Stimulated activated CD8-positive, alpha-beta memory T cell treated with anti-CD3 and anti-CD28 coated beads, Interleukin-2, amount 100 ng/mL, for 48 hours (primary cell): ENCODE data around the gene NUDT12.

Source experiments
- DNase-seq, 2 donors: peaks; one replicate each; pipeline ENCODE4 v3.0.0-alpha.2; 2020; ENCODE audit warnings: low read depth in 2 of 2

Gene NUDT12

DNA sequence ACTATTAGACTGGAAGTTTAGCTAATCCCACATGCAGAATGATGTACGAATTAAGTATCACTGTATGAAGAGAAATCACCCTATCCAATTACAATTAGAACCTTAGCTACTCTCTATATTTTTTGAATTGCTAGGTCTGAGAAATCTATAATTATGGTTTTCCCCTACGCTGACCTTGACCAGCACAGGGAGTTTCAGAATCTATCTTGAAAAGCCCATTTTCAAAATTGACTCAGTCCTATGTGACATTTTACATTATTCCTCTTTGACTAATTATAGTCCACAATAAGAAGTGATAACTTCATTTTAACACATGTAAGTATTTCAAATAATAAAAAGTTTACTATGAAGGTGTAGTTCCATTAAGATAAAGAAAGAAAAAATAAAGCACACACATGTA, 21.5 kb downstream of the NUDT12 start:
- DNase-seq, result no peak

DNA sequence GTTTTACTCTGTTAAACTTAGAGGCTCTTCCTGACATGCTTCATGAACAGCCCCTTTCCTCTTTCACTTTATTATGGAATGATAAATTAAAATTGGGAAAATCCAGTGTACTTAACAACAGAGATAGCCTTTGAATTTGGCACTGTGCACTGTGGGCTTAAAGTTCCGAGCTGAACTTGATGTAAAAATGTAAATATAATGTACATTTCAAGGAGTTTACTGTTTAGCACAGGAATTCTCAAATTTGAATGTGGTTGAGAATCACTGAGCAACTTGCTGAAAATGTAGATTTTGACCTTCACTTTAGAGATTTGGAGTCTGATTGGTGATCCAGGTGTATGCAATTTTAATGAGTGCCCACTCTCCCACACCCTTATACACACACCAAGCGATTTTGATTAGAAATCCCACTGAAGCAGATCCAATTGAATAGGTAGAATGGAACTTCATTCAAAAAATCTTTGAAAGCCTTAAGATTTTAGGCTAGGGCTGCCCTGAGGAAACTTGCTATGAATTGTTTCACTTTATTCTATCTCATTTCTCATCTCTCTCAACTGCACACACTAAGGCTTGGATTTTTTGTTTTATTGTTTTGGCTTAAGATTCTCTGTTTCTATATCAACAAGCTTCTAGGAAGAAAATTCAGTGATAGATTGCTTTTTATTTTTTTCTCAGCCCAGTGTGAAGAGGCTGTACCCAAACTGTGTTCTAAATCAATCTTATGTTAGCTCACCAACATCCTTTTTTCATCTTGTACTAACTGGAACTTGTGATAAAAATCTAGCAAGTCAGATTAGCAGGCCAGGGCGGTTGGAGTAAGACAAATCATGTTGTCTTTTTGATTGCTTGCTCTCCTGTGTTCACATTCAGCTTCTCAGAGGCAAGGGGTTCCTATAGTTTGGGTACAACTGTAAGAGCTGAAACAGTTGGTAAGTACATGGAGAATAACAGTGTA, 22.9 kb downstream of the NUDT12 start:
- DNase-seq, result no peak

DNA sequence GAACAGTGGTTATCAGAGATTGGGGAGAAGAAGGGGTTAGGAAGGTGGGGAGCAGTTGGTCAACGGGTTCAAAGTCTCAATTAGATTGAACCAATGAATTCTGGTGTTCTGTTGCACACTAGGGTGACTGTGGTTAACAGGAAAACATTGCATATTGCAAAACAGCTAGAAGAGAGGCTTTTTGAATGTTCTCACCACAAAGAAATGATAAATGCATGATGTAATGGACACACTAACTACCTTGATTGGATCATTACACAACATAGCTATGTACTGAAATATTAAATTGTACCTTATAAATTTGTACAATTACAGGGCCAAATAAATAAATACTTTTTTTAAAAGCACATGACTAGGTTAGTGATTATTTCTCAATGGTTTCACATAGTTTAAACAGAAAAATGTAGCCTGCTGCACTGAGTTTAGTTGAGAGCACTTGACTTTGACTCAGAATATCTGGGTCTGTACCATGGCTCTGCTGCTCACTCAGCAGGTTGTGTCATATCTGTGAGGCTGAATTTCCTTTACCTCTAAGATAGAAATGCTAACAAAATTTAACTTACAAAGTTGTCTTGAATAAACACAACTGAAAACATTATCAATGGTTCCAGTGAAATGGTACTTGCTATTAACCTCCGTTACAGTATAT, 30.4 kb downstream of the NUDT12 start:
- DNase-seq, result no peak

DNA sequence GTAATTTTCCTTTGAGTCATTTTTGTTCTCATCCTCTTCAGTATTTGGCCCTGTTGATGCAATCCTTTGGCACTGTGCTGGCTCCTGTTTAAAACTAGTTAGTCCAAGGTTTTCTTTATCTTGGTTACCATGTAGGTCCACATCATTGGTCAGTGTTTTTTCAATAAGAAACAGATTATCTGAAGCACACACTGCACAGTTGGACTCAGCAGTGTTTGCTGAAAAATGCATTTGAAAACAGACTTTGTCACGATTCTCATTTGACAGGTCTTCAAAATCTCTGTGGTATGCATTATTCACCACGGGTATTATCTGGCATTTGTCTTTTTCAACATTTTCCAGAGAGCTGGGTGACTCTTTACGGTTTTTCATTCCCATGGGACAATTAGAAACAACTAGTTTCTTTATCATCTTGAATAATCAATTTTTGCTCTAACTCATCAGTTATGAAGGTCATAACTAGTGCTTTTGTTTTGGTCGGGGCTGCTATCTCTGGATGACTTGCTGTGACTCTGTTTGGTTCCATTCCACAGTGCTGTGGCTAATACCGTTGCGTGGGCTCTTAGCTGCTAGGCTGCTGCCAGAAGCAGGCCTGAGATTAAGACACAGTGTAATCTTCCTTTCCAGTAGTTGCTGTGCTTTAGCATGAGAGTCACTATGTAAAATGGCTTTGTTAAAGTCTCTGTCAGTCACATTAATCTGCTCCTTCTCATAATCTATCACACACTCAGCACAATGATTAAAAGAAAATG, 36.2 kb downstream of the NUDT12 start:
- no peak for DNase-seq

DNA sequence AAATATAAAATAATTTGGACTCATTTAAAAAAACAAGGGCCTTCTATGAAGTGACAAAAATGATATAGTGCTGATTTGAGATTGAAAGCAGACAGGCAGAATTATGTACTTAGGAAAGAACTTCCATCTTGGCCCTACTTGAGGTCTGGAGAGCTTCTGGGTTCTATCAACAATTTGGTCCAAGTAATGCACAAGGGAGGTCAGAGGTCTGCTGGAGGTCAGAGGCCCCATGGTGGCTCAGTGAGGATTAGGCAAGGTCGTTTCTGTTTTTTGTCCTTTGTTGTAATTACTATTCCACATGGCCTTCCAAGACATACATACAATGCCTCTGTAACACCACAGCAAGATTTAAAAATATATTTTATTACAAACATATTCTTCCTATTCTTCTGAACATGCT, 37.2 kb downstream of the NUDT12 start:
- no peak for DNase-seq

DNA sequence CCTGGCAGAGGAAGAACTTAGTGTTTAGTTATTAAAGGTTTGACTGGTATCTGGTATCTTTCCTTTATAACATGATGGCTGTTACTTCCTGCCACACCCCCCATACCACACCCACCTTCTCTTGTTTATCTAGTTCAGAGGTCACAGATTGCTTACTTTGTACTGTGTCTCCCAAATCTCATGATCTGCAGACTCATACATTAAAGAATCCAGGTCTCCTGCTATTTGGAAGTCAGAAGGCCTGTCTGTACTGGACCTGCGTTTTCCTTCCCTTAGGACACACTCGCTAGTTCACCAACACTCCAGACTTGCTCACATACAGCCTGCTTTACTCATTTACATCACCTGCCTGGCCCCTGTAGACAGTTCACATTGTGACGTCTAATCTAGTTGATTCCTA, 39.3 kb downstream of the NUDT12 start:
- no peak for DNase-seq

DNA sequence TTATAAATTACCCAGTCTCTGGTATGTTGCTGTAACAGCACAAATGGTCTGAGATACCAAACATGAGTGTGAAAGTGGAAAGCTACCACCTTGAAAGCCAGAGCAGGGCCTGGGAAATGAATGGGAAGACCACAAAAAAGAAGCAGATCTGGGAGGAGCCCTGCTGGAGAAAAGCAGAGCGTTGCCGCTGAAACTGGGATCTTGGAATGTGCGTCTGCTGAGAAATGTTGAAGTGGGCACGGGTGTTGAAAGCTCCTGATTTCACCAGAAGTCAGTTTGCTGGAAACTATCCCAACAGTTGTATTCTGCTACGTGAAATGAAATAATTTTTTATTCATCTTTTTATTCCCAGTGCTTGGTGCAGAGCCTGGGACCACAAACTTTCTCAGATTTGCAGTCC, 40.0 kb downstream of the NUDT12 start:
- DNase-seq, result no peak

DNA sequence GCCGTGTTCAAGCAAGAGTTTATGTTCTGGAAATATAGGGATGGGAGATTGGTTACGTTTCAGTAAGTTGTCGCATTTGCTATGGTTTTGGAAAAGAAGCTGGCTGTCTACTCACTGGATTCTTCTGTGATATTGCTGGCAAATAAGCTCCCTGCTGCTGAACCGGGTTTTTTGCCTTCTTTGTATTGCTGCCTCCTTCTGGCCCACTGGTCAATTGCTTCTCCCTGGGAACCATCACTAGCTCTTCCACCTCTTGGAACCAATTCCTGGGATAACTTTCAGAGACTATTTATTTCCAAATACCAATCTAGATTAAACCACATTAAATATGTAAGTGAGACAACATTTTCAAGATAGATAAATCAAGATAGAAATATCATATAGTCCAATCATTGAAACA, 43.0 kb downstream of the NUDT12 start:
- no peak for DNase-seq

DNA sequence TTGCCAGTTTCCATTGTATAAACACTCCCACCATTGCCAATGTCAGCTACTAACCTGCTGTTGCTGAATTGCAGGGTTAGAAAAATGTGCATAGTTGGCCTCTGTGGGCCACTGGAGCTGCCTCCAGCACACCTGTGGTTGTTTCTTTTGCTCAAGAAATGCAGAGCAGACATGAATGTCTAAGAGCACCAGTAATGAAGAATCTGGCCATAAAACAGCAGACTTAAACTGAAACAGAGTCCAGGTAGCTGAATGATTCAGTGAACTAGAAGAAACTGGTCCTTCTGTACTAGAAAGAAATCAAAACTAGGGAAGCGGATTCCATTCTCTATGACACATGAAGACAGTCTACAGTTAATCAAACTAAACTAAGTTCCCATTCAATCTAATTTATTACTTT, 48.2 kb downstream of the NUDT12 start:
- DNase-seq, result no peak

DNA sequence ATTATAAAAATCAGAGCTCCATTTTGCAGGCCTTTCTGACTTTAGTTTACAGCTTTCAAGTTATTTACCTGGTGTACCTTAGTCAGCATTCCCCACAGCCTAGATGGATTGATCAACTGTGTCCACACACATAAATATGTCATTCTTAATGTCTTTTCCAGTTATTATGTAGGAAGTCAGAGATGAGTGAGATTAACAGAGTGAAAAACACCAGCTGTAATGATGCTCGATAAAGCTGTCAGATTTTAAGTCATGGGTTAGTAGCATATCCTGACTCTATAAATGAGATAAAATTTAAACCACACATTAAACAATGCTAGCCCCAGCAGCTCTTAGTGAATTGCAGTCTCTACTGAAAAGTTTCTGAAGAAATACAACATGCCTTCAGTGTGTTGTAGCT, 48.9 kb downstream of the NUDT12 start:
- no peak for DNase-seq

DNA sequence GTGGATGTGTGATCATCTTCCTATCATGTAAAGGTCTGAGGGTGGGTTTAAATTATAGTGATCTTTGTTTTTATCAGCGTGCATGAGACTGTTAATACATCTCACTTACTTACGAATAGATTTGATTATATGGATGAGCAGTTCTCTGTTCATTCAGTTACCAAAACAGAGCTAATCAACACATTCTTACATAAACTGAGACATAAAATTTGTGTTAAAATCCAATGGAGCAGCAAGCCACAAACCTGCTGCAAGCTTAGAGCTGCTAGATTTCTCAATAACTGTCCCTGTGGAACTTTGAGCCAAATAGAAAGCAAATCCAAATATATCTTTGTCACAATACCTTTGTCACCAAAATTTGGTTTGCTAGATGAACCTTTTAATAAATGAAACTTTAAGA, 50.1 kb downstream of the NUDT12 start:
- DNase-seq, result no peak

DNA sequence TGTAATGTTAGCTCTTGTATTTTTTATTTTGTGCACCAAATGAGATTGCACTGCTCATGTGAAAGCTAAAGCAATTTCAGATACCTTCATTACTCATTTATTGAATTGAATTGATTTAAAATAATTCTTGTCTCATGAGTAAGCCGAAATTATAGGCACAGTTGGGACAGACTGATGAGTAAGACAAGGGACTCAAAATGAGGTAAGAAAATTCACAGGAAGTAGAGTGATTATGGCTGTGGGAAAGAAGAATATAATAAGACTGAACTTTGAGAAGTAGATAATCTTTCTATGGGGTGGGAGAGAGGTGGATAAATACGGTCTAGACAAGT, 51.1 kb downstream of the NUDT12 start:
- no peak for DNase-seq

DNA sequence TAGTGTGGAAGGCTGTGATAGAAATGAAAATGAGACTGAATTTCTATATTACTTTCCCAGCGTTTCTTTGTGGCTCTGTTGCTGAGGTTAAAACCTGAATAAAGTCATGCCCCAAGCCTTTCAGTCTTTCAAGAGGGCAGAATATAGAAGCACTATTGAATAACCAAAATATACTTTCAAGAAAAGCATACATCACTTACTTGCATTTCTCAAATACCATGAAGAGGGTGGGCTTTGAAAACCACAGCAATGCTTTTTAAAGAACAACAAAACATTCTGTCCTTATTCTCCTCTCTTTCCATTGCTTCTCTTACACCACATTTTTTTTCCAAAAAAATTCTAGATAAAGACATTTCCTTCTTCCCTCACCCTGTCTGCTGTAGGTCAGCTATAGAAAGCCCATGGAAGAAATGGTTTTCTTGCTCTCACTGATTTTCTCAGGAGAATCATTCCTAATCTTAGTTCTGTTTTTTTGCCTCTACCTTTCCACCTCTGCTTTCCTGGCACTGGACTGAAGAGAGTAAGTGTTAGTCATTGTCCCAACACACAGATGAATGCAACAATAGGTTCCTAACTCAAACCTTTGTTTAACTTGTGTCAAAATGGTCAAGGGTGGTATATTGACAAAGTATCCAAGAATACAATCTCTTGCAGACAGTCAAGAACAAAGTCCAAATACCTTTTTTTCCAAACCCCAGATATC, 51.6 kb downstream of the NUDT12 start:
- no peak for DNase-seq

DNA sequence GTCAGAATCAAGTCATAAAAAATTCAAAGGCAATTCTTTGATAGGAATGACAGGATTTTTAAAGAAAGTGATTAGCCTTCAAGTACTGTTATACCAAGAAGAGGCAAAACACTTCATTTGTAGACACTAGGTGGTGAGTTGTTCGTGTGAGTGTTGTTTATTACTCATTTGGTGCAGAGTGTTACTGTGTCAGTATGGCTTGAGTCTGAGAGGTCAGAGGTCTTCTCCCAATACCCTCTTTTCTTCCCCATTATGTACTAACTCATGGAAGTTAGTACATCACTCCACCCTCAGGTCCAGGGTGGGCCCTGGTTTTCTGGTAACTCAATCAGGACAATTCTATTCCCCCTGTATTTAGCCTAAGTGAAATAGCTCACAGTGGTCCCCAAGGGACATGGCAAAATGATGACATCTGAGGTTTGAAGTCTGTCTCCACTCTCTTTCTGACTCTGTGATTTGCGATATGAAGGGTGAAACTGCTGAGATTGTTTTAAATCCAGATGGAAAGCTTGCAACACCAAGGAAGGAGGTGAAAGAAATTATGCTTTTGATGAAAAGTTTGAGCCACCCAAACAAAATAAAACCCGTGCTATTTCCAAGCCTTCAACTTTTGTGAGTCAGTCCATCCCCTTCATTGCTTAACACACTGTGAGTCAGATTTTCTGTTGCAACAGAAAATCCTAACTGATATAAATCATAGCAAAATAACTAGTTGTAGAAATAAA, 56.8 kb downstream of the NUDT12 start:
- DNase-seq, result no peak

DNA sequence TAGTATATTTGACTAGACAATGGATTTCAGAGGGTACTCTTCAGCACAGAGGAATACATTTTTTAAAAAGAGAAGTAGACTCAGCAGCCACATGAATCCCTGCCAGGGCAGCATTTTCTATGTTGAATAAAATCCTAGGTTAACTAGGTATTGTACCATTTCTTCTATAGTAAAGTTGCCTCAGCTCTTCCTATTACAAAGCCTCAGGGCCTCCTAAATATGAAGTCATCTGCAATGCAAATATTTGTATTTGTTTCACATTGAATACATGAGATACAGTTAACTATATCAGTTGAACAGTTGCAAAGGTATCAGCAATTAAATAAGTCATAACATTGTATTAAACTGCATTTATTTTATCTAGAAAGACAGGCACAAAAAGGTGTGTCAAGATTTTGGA, 59.5 kb downstream of the NUDT12 start:
- DNase-seq, result no peak

DNA sequence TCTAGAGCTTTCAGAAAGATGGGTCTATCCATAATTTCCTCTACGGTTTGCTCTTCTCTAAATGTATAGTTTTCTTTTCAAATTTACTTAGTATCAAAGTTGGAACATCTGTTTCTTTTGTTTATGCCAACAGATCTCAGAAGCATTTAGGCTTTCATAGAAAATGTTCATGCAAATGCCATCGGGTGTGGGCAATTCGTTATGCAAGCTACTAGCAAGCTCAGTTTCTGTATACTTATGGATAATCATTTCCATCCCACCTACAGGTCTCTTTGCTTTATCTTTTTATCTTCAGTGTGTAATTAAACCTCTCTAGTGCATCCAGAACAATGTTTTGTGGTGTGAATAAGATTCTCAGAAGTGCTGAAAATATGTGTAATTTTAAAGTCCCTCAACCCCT, 59.9 kb downstream of the NUDT12 start:
- DNase-seq, result no peak
